HL-60 (cell line): ENCODE data around the gene ANP32B.

Source experiments
- CTCF ChIP-seq: IDR thresholded peaks from one replicate; pipeline ENCODE4 v1.5.1; 2011; ENCODE audit warnings: low read length, control low read depth, inconsistent platforms; ENCODE audit not compliant: insufficient read depth
- GABPA ChIP-seq: IDR thresholded peaks from 2 replicates; pipeline ENCODE4 v1.6.1; 2012; ENCODE audit warnings: low read depth
- POLR2AphosphoS5 ChIP-seq: IDR thresholded peaks from 2 replicates; pipeline ENCODE4 v1.6.1; 2012; ENCODE audit warnings: low read depth
- SPI1 ChIP-seq: IDR thresholded peaks from 2 replicates; pipeline ENCODE4 v1.6.1; 2012; ENCODE audit warnings: low read depth, mild to moderate bottlenecking, borderline replicate concordance

GRCh38 chr9:97972753-97973152 is 10.4 kb upstream of the ANP32B start:
- TF ChIP-seq POLR2AphosphoS5 (no peak), CTCF (no peak), GABPA (no peak), SPI1 (no peak)
